Measurements from ENCODE around the gene C11orf24. TPM values are rescaled to one million over a fixed set of nuclear protein-coding genes. Genes with fewer than 3 reads are reported as not detected.

Gene C11orf24
- total and polyA plus RNA-seq, 10 of the 15 experiments (the other 5 are each of a cell fraction or from before 2014, with no cell fraction given) = 4.3 to 104 (median 41.4) TPM

- Histone ChIP-seq H3K4me1 (ENCODE audit: control insufficient read depth, insufficient read depth, low read length) (peaks cover 10% of the 10 kb centered on the region), H3K36me3 (ENCODE audit: control insufficient read depth in 2 of 2, insufficient read depth in 2 of 2, low read length in 1 of 2) (no peaks in the 10 kb centered on the region), H3K9me3 (replicated peaks; ENCODE audit: control insufficient read depth, insufficient read depth, low read length) (no peaks in the 10 kb centered on the region), H3K4me2 (ENCODE audit: control insufficient read depth, insufficient read depth) (no peak overlapping the region), H3K9ac (ENCODE audit: control insufficient read depth, insufficient read depth, low read length) (no peak overlapping the region), H2AFZ (ENCODE audit: control insufficient read depth, low read depth, low read length) (no peak overlapping the region), H3K27ac (ENCODE audit: control insufficient read depth, insufficient read depth) (no peak overlapping the region), H3K4me3 (no peak overlapping the region), H4K20me1 (ENCODE audit: control insufficient read depth, insufficient read depth) (peaks cover 4% of the 10 kb centered on the region), H3K27me3 (replicated peaks in 1 of 2; ENCODE audit: control insufficient read depth in 2 of 2, insufficient read depth in 2 of 2, low read length in 1 of 2) (no peaks in the 10 kb centered on the region), H3K79me2 (ENCODE audit: control insufficient read depth, insufficient read depth, low read length) (peaks cover 18% of the 10 kb centered on the region)
- ATAC-seq (no peak), DNase-seq (ENCODE audit: low read depth, low spot score) (no peak), FAIRE-seq (no peak)
- SMC1A ChIA-PET (ENCODE audit: uncharacterized antibody, unreplicated experiment) = no interaction called here
- CTCF ChIA-PET = no interaction called here
- BruUV-seq (replicated peaks) = no TSS peak
- in situ Hi-C loops (cut with MboI) (no loop called here), intact Hi-C loops (cut with micrococcal nuclease; ENCODE audit: unreplicated experiment) (no loop called here)
- WGBS (ENCODE audit: insufficient coverage, insufficient replicate concordance, low lambda C conversion rate, missing lambda C conversion rate) = 34% methylated on average over 6 of the region's 6 CpGs
- POLR2A ChIA-PET = no interaction called here
- TF ChIP-seq SPI1 (IDR thresholded peaks at IDR 0.05; ENCODE audit: borderline replicate concordance, insufficient read depth, low read depth, low read length) (no peak), BRCA1 (IDR thresholded peaks at IDR 0.05; ENCODE audit: low read depth, low read length) (no peak), CHD2 (IDR thresholded peaks at IDR 0.05; ENCODE audit: borderline replicate concordance, low read depth, low read length) (no peak), PBX3 (IDR thresholded peaks at IDR 0.05; ENCODE audit: insufficient replicate concordance, low read depth, low read length) (no peak)
- TF ChIP-seq, protein P1, sequence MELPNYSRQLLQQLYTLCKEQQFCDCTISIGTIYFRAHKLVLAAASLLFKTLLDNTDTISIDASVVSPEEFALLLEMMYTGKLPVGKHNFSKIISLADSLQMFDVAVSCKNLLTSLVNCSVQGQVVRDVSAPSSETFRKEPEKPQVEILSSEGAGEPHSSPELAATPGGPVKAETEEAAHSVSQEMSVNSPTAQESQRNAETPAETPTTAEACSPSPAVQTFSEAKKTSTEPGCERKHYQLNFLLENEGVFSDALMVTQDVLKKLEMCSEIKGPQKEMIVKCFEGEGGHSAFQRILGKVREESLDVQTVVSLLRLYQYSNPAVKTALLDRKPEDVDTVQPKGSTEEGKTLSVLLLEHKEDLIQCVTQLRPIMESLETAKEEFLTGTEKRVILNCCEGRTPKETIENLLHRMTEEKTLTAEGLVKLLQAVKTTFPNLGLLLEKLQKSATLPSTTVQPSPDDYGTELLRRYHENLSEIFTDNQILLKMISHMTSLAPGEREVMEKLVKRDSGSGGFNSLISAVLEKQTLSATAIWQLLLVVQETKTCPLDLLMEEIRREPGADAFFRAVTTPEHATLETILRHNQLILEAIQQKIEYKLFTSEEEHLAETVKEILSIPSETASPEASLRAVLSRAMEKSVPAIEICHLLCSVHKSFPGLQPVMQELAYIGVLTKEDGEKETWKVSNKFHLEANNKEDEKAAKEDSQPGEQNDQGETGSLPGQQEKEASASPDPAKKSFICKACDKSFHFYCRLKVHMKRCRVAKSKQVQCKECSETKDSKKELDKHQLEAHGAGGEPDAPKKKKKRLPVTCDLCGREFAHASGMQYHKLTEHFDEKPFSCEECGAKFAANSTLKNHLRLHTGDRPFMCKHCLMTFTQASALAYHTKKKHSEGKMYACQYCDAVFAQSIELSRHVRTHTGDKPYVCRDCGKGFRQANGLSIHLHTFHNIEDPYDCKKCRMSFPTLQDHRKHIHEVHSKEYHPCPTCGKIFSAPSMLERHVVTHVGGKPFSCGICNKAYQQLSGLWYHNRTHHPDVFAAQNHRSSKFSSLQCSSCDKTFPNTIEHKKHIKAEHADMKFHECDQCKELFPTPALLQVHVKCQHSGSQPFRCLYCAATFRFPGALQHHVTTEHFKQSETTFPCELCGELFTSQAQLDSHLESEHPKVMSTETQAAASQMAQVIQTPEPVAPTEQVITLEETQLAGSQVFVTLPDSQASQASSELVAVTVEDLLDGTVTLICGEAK (IDR thresholded peaks at IDR 0.05; ENCODE audit: borderline replicate concordance) = no peak
- RAD21 ChIA-PET (ENCODE audit: unreplicated experiment) = no interaction called here
These were observed 56.1 kb downstream of the C11orf24 start for GRCh38 chr11:68215524-68216170.
